H9 (cell line): ENCODE results near the gene C1QTNF9. TPM values are rescaled to one million over a fixed set of nuclear protein-coding genes. Genes with fewer than 3 reads are reported as not detected.

ENCODE experiments used
- DNase-seq: peaks from one replicate; pipeline ENCODE4 v3.0.0-alpha.2; 2017
- H2AFZ ChIP-seq: one replicate; pipeline ENCODE4 v1.6.1; 2013; ENCODE audit warnings: mild to moderate bottlenecking, low read length, control low read depth, moderate library complexity
- H2AK5ac ChIP-seq: 2 replicates; pipeline ENCODE4 v1.6.1; 2013; ENCODE audit warnings: low read length, control low read depth, mixed read lengths; ENCODE audit not compliant: insufficient read length
- H2BK120ac ChIP-seq: one replicate; pipeline ENCODE4 v1.6.1; 2013; ENCODE audit warnings: low read depth, mild to moderate bottlenecking, low read length, control low read depth, inconsistent platforms; ENCODE audit not compliant: poor library complexity, severe bottlenecking
- H2BK12ac ChIP-seq: 2 replicates; pipeline ENCODE4 v1.6.1; 2013; ENCODE audit warnings: low read length, control low read depth, mixed read lengths, low read depth; ENCODE audit not compliant: insufficient read length
- H2BK15ac ChIP-seq: 2 replicates; pipeline ENCODE4 v1.6.1; 2013; ENCODE audit warnings: low read depth, low read length, control low read depth
- H2BK20ac ChIP-seq: one replicate; pipeline ENCODE4 v1.6.1; 2013; ENCODE audit warnings: low read depth, mild to moderate bottlenecking, low read length, control low read depth, inconsistent platforms; ENCODE audit not compliant: poor library complexity, severe bottlenecking
- H2BK5ac ChIP-seq: 2 replicates; pipeline ENCODE4 v1.6.1; 2013; ENCODE audit warnings: low read length, control low read depth, mixed read lengths; ENCODE audit not compliant: insufficient read length
- H3K14ac ChIP-seq: 2 replicates; pipeline ENCODE4 v1.6.1; 2013; ENCODE audit warnings: low read length, control low read depth; ENCODE audit not compliant: insufficient read depth
- H3K18ac ChIP-seq: 2 replicates; pipeline ENCODE4 v1.6.1; 2013; ENCODE audit warnings: low read depth, mild to moderate bottlenecking, mixed read lengths, low read length, control low read depth; ENCODE audit not compliant: insufficient read length
- H3K23ac ChIP-seq: 2 replicates; pipeline ENCODE4 v1.6.1; 2013; ENCODE audit warnings: low read length, control low read depth, mixed read lengths, low read depth; ENCODE audit not compliant: insufficient read length
- H3K23me2 ChIP-seq: 2 replicates; pipeline ENCODE4 v1.6.1; 2013; ENCODE audit warnings: low read depth, mild to moderate bottlenecking, mixed read lengths, low read length, control low read depth; ENCODE audit not compliant: insufficient read length, poor library complexity, severe bottlenecking
- H3K27ac ChIP-seq: 2 replicates; pipeline ENCODE4 v1.5.1; 2013; ENCODE audit warnings: low read length, control low read depth, mixed read lengths, low read depth; ENCODE audit not compliant: insufficient read length
- H3K27me3 ChIP-seq: 2 replicates; pipeline ENCODE4 v1.6.1; 2013; ENCODE audit warnings: low read length, control low read depth, inconsistent platforms; ENCODE audit not compliant: insufficient read depth
- H3K4ac ChIP-seq: 2 replicates; pipeline ENCODE4 v1.6.1; 2013; ENCODE audit warnings: low read depth, mild to moderate bottlenecking, control low read depth, inconsistent platforms, low read length, moderate library complexity
- H3K4me1 ChIP-seq: 2 replicates; pipeline ENCODE4 v1.6.1; 2013; ENCODE audit warnings: low read length, control low read depth, inconsistent platforms; ENCODE audit not compliant: insufficient read depth
- H3K4me2 ChIP-seq: 2 replicates; pipeline ENCODE4 v1.6.1; 2013; ENCODE audit warnings: low read length, control low read depth, mixed read lengths; ENCODE audit not compliant: insufficient read length, insufficient read depth
- H3K56ac ChIP-seq: 2 replicates; pipeline ENCODE4 v1.6.1; 2013; ENCODE audit warnings: low read depth, mild to moderate bottlenecking, mixed read lengths, low read length, control low read depth; ENCODE audit not compliant: insufficient read length
- H3K79me1 ChIP-seq: 2 replicates; pipeline ENCODE4 v1.6.1; 2013; ENCODE audit warnings: low read depth, mild to moderate bottlenecking, moderate library complexity, low read length, control low read depth, inconsistent platforms; ENCODE audit not compliant: insufficient read depth, poor library complexity, severe bottlenecking
- H3K79me2 ChIP-seq: 2 replicates; pipeline ENCODE4 v1.6.1; 2013; ENCODE audit warnings: low read length, control low read depth, inconsistent platforms; ENCODE audit not compliant: insufficient read depth
- H3K9ac ChIP-seq: 2 replicates; pipeline ENCODE4 v1.6.1; 2013; ENCODE audit warnings: low read length, control low read depth, mixed read lengths; ENCODE audit not compliant: insufficient read length; ENCODE audit errors: extremely low read depth
- H3K9me3 ChIP-seq: one replicate; pipeline ENCODE4 v1.6.1; 2013; ENCODE audit warnings: low read depth, low read length, inconsistent platforms; ENCODE audit not compliant: control insufficient read depth
- H3T11ph ChIP-seq: one replicate; pipeline ENCODE4 v1.6.1; 2013; ENCODE audit warnings: mild to moderate bottlenecking, low read length, control low read depth, inconsistent platforms
- H4K20me1 ChIP-seq: one replicate; pipeline ENCODE4 v1.6.1; 2013; ENCODE audit not compliant: control insufficient read depth, insufficient read length, insufficient read depth
- H4K5ac ChIP-seq: 2 replicates; pipeline ENCODE4 v1.6.1; 2013; ENCODE audit warnings: low read depth, mild to moderate bottlenecking, mixed read lengths, low read length, control low read depth; ENCODE audit not compliant: insufficient read length
- H4K8ac ChIP-seq: replicated peaks from 2 replicates; pipeline ENCODE4 v1.6.1; 2013; ENCODE audit warnings: low read length, control low read depth, mixed read lengths, low read depth; ENCODE audit not compliant: insufficient read length
- H4K91ac ChIP-seq: 2 replicates; pipeline ENCODE4 v1.6.1; 2013; ENCODE audit warnings: low read depth, mild to moderate bottlenecking, moderate library complexity, mixed read lengths, low read length, control low read depth; ENCODE audit not compliant: insufficient read length
- H3K27ac Mint-ChIP-seq, 3 experiments: 2 replicates in 2 of 3; 3 replicates in 1 of 3; pipeline ENCODE4 v1.8.0; 2020 to 2021; ENCODE audit warnings: mixed read lengths in 3 of 3, mild to moderate bottlenecking in 1 of 3, moderate library complexity in 1 of 3
- H3K27me3 Mint-ChIP-seq: 2 replicates; pipeline ENCODE4 v1.8.0; 2021; ENCODE audit warnings: low read depth, mild to moderate bottlenecking, moderate library complexity, mixed read lengths
- H3K36me3 Mint-ChIP-seq, 3 experiments: 2 replicates in 2 of 3; 3 replicates in 1 of 3; pipeline ENCODE4 v1.8.0; 2020 to 2021; ENCODE audit warnings: low read depth in 3 of 3, mixed read lengths in 3 of 3; ENCODE audit not compliant: insufficient read depth in 1 of 3
- H3K4me1 Mint-ChIP-seq, 2 experiments: 2 replicates each; pipeline ENCODE4 v1.8.0; 2020; ENCODE audit warnings: mixed read lengths in 2 of 2
- H3K4me3 Mint-ChIP-seq, 2 experiments: 2 replicates in 1 of 2; 3 replicates in 1 of 2; pipeline ENCODE4 v1.8.0; 2020 to 2021; ENCODE audit warnings: mild to moderate bottlenecking in 2 of 2, mixed read lengths in 2 of 2, moderate library complexity in 1 of 2
- H3K9me3 Mint-ChIP-seq, 2 experiments: 2 replicates in 1 of 2; 3 replicates in 1 of 2; pipeline ENCODE4 v1.8.0; 2020; ENCODE audit warnings: mild to moderate bottlenecking in 2 of 2, mixed read lengths in 2 of 2, moderate library complexity in 1 of 2
- WGBS: extraction: QIAGEN DNeasy Blood & Tissue Kit; methylation state at CpG from one replicate; pipeline ENCODE4 v1.1.7; 2013; ENCODE audit warnings: missing lambda C conversion rate, low lambda C conversion rate, mixed read lengths; ENCODE audit not compliant: insufficient read length; ENCODE audit errors: extremely low coverage; 5-methylcytosine and 5-hydroxymethylcytosine counted together
- total RNA-seq: library from RNA; stranded (reverse); gene quantifications from 2 replicates; pipeline ENCODE4 v1.2.1, GENCODE V29; 2021
- TF ChIP-seq, protein P1 (sequence below): fragments of 200-600 bp; sonication (generic); conservative IDR thresholded peaks from 3 replicates; pipeline ENCODE4 v1.8.0; 2021; ENCODE audit warnings: antibody characterized with exemption, mild to moderate bottlenecking

Gene C1QTNF9
- total RNA-seq, 1 experiment from 2014 or later = not detected

DNA sequence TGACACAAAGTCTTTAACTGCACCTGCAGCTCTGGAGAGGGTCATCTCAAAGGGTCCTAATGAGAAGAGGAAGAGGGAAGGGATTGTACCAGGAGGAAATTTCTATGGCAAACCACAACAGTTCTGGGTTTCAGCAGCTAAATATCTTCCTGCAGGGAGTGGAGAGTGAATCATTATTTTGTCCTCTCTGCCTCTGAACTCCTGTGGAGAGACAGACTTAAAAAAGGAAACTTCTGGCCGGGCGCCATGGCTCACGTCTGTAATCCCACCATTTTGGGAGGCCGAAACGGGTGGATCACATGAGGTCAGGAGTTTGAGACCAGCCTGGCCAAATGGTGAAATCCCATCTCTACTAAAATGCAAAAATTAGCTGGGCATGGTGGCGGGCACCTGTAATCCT, 16.9 kb upstream of the C1QTNF9 start:
- Histone ChIP-seq H4K5ac (no peak overlapping the region), H3K27ac (no peak overlapping the region), H3K9ac (no peak overlapping the region), H4K20me1 (no peaks in the 10 kb centered on the region), H4K91ac (no peak overlapping the region), H3K14ac (no peak overlapping the region), H2AK5ac (no peak overlapping the region), H3K79me2 (no peaks in the 10 kb centered on the region), H3K18ac (no peak overlapping the region), H4K8ac (no peak overlapping the region), H2BK12ac (no peak overlapping the region), H3K23ac (no peak overlapping the region), H3K79me1 (no peaks in the 10 kb centered on the region), H3K4me1 (no peaks in the 10 kb centered on the region), H2BK120ac (no peak overlapping the region), H3K27me3 (no peaks in the 10 kb centered on the region), H2BK20ac (no peak overlapping the region), H3K56ac (no peak overlapping the region), H3T11ph (no peak overlapping the region), H3K9me3 (no peaks in the 10 kb centered on the region), H2BK5ac (no peak overlapping the region), H3K4ac (no peak overlapping the region), H2AFZ (no peak overlapping the region), H3K23me2 (no peaks in the 10 kb centered on the region), H3K4me2 (no peak overlapping the region), H2BK15ac (no peak overlapping the region)
- WGBS = no CpG with 5 or more reads among the region's 6 CpGs
- Mint-ChIP-seq H3K27me3 (no peaks in the 10 kb centered on the region), H3K9me3 (no peaks in the 10 kb centered on the region), H3K4me3 (no peak overlapping the region), H3K27ac (0 out of 7 replicates have a peak overlapping the region, but pooled peaks of 1 of the 3 experiments have one; percentile 18), H3K36me3 (peaks cover 23 to 43% (median 36%) of the 10 kb centered on the region in 3 experiments; a peak in 6 of 7 replicates), H3K4me1 (no peaks in the 10 kb centered on the region)
- TF ChIP-seq, protein P1, sequence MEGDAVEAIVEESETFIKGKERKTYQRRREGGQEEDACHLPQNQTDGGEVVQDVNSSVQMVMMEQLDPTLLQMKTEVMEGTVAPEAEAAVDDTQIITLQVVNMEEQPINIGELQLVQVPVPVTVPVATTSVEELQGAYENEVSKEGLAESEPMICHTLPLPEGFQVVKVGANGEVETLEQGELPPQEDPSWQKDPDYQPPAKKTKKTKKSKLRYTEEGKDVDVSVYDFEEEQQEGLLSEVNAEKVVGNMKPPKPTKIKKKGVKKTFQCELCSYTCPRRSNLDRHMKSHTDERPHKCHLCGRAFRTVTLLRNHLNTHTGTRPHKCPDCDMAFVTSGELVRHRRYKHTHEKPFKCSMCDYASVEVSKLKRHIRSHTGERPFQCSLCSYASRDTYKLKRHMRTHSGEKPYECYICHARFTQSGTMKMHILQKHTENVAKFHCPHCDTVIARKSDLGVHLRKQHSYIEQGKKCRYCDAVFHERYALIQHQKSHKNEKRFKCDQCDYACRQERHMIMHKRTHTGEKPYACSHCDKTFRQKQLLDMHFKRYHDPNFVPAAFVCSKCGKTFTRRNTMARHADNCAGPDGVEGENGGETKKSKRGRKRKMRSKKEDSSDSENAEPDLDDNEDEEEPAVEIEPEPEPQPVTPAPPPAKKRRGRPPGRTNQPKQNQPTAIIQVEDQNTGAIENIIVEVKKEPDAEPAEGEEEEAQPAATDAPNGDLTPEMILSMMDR = no peak
- no peak for DNase-seq
